GM18511 (cell line): ENCODE data around the gene ZNF423.
"Not testable (repeated sequence)": the region's sequence is repeated elsewhere in the genome, so short reads cannot be mapped to it uniquely, and the experiment has no call there.

Source experiments
- ATAC-seq: cut with Tn5 transposase; IDR thresholded peaks from one replicate; pipeline ENCODE4 v1.9.1; 2021; ENCODE audit warnings: mild to moderate bottlenecking, moderate library complexity; ENCODE audit not compliant: unreplicated experiment

Gene ZNF423

DNA sequence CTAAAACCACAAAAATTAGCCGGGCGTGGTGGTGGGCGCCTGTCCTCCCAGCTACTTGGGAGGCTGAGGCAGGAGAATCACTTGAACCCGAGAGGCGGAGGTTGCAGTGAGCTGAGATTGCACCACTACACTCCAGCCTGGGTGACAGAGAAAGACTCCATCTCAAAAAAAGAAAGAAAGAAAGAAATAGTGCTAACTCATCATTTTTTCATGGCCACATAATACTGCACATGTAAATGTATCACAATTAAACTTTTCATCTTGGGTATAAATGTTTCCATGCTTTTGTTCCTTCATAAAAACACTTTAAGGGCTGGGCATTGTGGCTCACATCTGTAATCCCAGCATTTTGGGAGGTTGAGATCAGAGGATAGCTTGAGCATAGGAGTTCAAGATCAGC, 15.9 kb upstream of the ZNF423 start:
- not testable (repeated sequence) for ATAC-seq

DNA sequence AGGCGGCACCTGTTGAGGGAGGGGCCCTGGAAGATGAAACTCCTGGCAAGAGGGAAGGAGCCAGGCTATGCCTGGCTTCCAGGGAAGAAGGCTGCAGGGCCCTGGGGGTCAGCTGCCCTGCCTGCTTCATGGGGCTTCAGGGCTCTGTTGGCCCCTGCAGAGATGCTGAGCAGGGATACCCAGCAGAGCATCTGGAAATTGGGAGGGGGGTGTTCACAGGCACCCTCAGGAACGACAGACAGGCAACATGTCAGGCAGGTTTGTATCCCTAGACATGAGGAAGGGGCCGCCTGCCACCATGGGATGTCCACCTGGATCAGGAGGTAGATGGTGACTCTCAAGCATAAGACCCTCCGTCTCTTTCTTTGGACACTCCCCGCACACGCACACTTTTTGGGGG, 13.8 kb upstream of the ZNF423 start:
- ATAC-seq = no peak

GRCh38 chr16:49867796-49868668, 12.1 kb upstream of the ZNF423 start:
- ATAC-seq = no peak

- ATAC-seq = no peak
Measured at GRCh38 chr16:49867234-49867633, 11.3 kb upstream of the ZNF423 start.

GRCh38 chr16:49866595-49867071, 10.7 kb upstream of the ZNF423 start:
- ATAC-seq = no peak

DNA sequence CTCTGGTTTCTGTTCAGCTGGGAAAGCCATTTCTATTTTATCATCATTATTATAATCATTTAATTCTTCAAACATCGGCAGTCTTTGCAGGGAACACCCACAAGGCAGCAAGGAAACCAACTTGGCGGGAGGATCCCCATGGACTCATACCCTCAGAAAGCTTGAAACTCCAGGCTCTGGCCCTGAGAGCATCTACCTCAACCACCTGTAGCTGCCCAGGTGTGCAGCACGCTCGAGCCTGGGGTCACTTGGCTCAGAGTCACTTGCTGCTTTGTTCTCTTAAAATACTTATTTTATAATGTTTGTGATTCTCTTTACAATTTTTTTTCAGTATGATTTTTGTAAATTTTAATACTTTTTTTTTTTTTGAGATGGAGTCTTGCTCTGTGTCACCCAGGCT, 6.8 kb upstream of the ZNF423 start:
- no peak for ATAC-seq

GRCh38 chr16:49861299-49861698, 5.4 kb upstream of the ZNF423 start:
- ATAC-seq = no peak

- ATAC-seq = no peak
Measured at GRCh38 chr16:49860593-49860992, 4.7 kb upstream of the ZNF423 start.

DNA sequence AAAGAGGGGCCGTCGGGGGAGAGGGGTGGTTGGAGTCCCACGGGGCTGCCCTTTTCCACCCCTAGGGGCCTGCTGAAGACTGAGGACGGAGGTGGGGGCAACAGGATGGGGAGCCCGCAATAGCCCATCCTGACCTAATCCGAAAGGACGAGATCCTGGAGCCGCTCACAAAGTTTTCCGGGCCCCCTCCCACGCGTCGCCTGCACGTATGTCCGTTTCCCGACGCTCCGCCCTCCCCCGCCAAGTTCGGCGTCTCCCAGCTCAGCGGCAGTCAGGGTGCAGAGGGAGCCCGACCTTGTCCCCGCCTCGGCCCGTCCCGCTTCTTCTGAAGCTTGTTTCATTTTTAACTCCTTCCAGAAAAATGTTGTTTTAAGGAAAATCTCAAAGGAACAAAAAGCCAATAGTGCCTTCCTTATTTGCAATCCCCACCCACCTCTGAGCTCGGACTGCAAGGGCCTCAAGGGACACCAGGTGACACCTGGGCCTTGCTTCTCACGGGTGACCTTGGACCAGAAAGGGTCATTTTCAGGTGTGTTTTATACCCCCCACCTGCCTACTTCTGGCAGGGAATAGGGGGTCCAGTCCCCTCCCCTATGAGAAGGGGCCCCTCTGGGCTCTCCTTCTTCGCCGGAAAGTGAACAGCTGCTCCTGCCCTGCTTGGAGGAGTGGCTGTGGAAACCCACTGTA, 3.4 kb upstream of the ZNF423 start:
- ATAC-seq = no peak

DNA sequence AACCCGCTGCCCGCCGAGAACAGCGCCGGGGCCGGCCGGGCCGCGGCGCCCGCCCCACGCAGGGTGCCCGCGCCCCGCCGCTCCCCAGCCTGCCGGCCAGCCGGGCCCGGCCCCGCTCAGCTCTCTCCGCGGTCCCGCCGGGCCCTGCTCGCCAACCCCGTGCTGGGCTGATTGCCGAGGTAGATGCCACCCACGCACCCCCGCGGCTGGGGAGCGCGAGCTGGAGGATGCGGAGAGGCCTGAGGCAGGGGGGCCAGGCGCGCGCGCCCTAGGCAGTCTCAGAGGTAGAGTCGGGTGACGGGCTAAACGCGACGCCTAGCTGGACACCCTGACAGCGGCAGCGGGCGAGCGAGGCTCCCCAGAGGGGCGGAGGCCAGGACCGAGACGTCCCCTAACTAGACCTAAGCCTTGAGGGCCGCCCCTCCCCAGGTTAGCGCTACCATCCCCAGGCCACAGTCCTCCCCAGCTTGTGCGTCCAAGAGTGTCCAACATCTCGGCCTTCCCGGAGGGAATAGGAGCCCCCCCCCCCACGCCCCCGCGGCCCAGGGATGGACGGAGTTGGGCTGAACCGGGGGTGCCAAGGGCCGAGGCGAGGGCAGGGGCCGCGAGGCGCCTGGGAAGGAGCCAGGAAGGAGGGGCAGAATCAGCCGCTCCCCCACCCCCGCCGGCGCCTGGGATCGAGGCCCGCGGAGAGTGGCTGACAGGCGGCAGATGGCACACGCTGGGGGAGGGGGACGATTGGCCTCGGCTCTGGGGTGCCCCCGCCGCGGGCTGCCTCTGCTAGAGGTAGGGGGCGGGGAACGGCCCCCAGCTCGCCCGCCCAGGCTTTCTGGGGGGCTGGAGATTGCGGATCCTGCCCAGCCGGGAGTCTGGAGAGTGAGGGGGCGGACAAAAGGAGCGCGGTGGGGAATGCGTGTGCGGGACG, 2.5 kb upstream of the ZNF423 start:
- no peak for ATAC-seq

DNA sequence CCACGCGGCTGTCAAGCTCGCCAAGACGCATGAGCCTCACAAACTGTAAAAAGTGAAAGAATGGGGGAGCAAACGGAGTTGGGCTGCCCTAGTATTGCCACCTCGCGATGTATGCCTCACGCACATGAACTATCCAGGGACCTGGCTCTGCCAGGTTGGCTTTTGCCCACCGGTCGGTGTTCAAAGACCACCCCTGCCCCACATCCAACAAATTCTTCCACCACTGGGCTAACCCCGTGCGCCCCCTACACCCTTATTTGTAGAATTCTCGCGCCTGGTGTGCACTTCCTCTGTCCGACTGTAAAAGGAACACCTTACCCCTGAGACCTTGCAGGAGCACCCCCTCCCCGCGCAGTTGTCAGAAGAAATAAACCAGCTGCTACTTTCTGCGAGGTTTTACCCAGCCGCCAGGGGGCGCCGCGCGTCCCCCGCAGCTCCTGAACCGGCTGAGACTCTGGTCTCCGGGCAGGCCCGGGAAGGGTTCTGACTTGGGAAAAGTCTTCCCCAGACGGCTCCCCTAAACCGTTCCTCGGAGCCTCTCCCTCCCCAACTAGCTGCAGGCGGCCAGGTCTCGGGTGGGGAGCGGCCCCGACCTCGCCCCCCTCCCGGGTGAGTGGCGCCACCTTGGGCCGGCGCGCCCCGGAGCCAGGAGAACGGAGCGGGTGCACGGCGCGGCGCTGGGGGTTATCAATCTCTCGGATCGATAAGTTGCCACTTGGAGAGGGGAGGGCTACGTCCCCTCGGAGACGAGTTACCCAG, 1.7 kb upstream of the ZNF423 start:
- no peak for ATAC-seq

DNA sequence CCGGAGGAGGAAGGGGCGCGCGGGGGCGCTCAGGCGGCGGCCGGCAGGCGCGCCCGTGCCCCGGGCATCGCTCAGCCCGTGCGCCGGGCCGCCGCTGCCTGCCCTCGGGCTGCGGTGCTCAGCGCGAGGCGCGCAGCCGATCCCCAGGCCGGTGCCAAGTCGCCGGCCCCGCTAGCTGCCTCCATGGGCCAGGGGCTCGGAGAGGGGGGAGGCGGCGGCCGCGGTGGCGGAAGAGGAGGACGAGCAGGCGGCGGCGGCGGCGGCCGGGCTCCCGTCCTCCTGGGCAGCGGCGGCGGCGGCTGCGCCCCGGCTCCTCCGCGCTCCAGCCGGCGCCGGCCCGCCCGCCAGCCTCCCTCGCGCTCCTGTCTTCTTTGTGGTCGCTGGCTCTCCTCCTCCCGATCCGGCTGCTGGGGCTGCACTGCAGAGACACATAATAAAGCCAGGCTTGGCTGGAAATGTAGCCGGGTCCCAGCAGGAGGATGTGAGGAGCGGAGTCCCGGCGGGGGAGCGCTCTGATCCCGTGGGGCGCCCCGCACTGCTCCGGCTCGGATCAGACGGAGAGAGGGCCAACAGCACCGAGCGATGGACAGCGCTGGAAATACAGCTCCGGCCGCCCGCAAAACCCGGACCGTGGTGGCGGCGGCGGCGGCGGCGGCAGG, 889 bp upstream of the ZNF423 start:
- ATAC-seq = no peak

GRCh38 chr16:49855280-49855821, 561 bp downstream of the ZNF423 start:
- ATAC-seq = peak; percentile 65

GRCh38 chr16:49854796-49855203, 1.1 kb downstream of the ZNF423 start:
- peak; percentile 5 for ATAC-seq

DNA sequence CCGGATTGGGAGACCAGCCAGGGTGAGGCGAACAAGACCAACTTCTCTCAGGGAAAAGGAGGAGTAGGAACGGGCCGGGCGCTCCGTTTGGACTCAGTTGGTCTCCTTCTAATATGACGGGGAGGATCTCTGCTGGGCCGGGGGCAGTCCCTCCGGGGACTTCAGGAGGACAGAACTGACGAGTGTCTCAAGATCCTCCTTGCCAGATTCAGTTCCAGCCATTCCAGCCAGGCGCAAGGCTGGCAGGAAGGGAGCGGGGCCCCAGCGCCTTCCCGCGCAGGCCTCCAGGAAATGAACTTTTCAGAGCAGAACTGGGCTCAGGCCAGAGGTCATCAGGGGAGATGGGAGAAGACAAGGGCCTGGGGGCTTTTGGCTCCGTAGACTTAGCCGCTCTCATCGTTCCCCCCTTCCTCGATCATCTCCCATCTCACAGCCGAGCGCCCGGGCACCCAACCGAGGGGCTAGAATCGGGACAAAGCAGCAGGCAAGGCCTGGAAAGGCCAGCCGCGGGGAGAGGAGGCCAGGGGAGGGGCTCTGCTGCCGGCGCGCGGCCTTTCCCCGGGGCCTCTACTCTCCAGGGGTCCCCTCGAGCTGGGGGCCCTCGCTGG, 1.6 kb downstream of the ZNF423 start:
- no peak for ATAC-seq

GRCh38 chr16:49852279-49852678, 3.6 kb downstream of the ZNF423 start:
- no peak for ATAC-seq

DNA sequence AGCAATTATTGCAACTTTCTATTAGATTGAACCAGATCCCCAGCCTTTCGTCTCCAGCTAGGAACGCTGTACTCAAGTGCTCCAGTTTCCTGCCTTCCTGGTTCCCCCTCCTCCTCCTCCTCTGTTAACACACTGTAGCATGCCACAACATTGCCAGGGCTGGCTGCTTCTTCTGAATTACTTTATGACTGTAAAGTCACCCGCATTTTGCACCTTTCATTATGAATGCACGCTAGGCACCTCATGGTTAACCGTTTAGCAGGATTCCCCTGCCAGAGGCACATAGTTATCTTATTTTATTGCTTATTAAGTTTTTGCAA, 4.5 kb downstream of the ZNF423 start:
- no peak for ATAC-seq

DNA sequence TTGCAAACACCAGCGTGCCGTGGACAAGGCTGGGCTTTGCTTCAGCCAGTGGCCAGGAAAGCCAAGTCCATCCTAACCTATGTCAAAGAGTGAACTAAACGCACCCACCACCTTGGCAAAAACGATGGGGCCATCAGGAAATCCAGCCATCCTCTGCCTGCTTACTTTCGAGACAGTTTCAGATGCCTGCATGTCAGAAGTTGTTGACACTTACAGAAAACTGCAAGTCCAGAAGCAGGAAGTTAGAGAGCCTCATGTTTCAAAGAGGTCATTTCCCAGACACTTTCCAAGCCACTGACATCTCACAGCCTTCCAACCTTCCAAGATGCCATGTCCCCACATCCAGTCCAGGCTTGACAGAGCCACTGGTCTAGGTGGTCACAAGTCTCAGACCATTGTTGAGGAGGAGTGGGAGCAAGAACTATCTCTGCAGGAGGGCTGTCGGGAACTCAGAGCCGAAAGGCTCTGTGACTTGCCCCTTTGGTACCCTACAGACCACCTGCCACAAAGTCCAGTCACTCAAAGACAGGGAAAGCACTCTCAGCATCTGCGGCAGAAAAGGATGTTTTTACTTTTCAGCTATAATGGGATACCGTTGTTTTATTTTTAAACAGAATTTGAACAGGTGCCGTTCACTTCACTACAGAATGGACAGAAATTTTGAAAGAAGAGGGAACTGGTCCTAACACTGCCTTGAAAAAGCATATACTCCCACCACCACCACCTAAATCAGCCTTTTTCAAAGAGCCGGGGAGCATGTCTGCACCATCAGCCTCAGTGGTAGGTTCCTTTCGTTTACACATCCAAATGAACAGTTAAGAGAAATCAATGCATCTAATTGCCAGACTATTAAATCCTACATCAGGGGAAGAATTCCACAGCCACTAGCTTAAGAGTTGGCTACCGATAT, 5.1 kb downstream of the ZNF423 start:
- ATAC-seq = no peak
